ENCODE measurements around the gene TNF. TPM values are rescaled to one million over a fixed set of nuclear protein-coding genes. Genes with fewer than 3 reads are reported as not detected.

TNF gene
- total and polyA plus RNA-seq, 2 of the 13 experiments (the other 11 are each of a cell fraction or from before 2014, with no cell fraction given) = not detected

DNA sequence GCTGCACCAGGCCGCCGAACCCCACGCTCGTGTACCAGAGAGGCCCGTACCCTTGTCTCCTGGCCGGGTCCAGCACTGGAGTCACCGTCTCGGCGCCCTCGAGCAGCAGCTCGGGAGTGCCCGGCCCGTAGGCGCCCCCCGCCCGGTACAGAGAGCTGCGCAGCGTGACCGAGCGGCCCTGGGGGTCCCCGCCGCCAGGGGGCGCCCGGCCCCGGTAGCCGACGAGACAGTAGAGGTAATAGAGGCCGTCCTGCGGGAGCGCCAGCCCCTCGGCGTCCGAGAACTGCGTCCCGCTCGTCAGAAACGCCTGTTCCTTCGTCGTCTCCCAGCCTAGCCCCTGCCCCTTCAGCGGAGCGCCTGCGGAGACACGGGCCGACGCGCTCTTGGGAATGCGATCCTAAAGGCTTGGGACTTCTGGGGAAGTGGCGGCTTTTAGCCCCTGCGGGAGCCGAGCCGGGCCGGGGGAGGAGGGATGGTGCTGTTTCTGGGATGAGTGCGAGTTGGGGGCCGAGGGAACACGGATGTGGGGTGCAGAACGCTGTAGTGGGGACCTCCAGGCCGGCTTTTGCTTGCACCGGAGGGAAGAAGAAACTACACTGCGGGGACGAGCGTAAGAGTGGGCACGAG, 5.6 kb downstream of the TNF start (continued):
- TF ChIP-seq CTCF (CRISPR knock-in tag; IDR thresholded peaks at IDR 0.05) = peak; percentile 95
- no peak for TF ChIP-seq ZNF660 (CRISPR knock-in tag; IDR thresholded peaks at IDR 0.05; ENCODE audit: borderline replicate concordance, low read depth)
- TF ChIP-seq KAT7 (CRISPR knock-in tag; IDR thresholded peaks at IDR 0.05; ENCODE audit: borderline replicate concordance) = no peak
- TF ChIP-seq ZNF326 (CRISPR knock-in tag; IDR thresholded peaks at IDR 0.05; ENCODE audit: borderline replicate concordance) = 0 out of 2 replicates have a peak, but pooled peaks have one; percentile 63
- peak; percentile 38; the same call in 1 of the 2 replicates for TF ChIP-seq ZNF451 (CRISPR knock-in tag; IDR thresholded peaks at IDR 0.05)
- no peak for TF ChIP-seq CEBPB (IDR thresholded peaks at IDR 0.05; ENCODE audit: borderline replicate concordance, low read depth, low read length)
- TF ChIP-seq SNAPC5 (CRISPR knock-in tag; IDR thresholded peaks at IDR 0.05; ENCODE audit: borderline replicate concordance) = no peak
- TF ChIP-seq PBX2 (CRISPR knock-in tag; IDR thresholded peaks at IDR 0.05) = no peak
- TF ChIP-seq, protein P1, sequence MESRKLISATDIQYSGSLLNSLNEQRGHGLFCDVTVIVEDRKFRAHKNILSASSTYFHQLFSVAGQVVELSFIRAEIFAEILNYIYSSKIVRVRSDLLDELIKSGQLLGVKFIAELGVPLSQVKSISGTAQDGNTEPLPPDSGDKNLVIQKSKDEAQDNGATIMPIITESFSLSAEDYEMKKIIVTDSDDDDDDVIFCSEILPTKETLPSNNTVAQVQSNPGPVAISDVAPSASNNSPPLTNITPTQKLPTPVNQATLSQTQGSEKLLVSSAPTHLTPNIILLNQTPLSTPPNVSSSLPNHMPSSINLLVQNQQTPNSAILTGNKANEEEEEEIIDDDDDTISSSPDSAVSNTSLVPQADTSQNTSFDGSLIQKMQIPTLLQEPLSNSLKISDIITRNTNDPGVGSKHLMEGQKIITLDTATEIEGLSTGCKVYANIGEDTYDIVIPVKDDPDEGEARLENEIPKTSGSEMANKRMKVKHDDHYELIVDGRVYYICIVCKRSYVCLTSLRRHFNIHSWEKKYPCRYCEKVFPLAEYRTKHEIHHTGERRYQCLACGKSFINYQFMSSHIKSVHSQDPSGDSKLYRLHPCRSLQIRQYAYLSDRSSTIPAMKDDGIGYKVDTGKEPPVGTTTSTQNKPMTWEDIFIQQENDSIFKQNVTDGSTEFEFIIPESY (CRISPR knock-in tag; IDR thresholded peaks at IDR 0.05) = peak; percentile 69
- TF ChIP-seq U2AF2 (IDR thresholded peaks at IDR 0.05; ENCODE audit: low read depth, low read length) = no peak
- TF ChIP-seq MXD4 (CRISPR knock-in tag; IDR thresholded peaks at IDR 0.05) = 0 out of 2 replicates have a peak, but pooled peaks have one; percentile 45
- TF ChIP-seq FOXK2 (IDR thresholded peaks at IDR 0.05) = no peak
- TF ChIP-seq REL (CRISPR knock-in tag; conservative IDR thresholded peaks at IDR 0.05) = 0 out of 2 replicates have a peak, but pooled peaks have one; percentile 64
- TF ChIP-seq ZFYVE20 (CRISPR knock-in tag; IDR thresholded peaks at IDR 0.05; ENCODE audit: borderline replicate concordance, low read depth) = no peak
- TF ChIP-seq ZXDC (CRISPR knock-in tag; IDR thresholded peaks at IDR 0.05) = peak; percentile 95
- peak in 1 of 2 experiments; percentile 78; a peak in 2 of 4 replicates for TF ChIP-seq KLF16 (CRISPR knock-in tag; IDR thresholded peaks at IDR 0.05)
- TF ChIP-seq JARID2 (CRISPR knock-in tag; IDR thresholded peaks at IDR 0.05; ENCODE audit: insufficient replicate concordance) = peak; percentile 90
- TF ChIP-seq ZNF790 (CRISPR knock-in tag; IDR thresholded peaks at IDR 0.05; ENCODE audit: borderline replicate concordance) = no peak
- TF ChIP-seq, protein P2, sequence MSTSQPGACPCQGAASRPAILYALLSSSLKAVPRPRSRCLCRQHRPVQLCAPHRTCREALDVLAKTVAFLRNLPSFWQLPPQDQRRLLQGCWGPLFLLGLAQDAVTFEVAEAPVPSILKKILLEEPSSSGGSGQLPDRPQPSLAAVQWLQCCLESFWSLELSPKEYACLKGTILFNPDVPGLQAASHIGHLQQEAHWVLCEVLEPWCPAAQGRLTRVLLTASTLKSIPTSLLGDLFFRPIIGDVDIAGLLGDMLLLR (CRISPR knock-in tag; IDR thresholded peaks at IDR 0.05) = peak; percentile 58
- peak; percentile 87 for TF ChIP-seq ZNF891 (CRISPR knock-in tag; IDR thresholded peaks at IDR 0.05)
